Stimulated activated CD4-positive, alpha-beta T cell treated with anti-CD3 and anti-CD28 coated beads, TNF-alpha, amount 100 ng/mL, for 4 hours (primary cell): ENCODE data around the gene HOXA7.

Experiments used
- DNase-seq, 3 experiments: peaks; one replicate each; pipeline ENCODE4 v3.0.0-alpha.2; 2020; ENCODE audit warnings: low read depth in 3 of 3

HOXA7 gene

DNA sequence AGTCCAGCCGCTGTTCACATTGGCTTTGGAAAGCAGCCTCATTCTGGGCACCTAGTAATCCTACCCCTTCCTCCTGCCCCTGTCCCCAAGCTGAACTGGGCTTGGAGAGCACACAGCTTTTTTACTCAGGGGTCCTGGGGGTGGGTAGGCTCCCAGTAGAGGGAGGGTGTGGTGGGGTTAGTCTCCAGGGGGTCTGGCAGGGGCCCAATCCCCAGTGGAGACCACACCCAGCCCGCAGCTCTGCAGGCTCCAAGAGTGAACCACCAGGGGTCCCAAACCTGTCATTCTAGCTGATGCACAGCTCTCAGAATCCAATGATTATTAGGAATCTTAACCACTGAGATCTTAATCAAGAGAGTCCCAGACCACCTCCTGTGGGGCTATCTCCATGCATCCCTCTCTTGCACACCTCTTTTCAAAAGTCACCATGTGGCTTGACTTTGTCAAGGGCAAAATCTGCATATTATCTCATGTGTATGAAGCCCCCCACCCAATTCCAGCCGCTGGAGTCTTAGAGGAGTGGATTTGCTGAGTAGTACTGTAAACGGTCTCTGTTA is 25.9 kb upstream of the HOXA7 start:
- DNase-seq = no peak

DNA sequence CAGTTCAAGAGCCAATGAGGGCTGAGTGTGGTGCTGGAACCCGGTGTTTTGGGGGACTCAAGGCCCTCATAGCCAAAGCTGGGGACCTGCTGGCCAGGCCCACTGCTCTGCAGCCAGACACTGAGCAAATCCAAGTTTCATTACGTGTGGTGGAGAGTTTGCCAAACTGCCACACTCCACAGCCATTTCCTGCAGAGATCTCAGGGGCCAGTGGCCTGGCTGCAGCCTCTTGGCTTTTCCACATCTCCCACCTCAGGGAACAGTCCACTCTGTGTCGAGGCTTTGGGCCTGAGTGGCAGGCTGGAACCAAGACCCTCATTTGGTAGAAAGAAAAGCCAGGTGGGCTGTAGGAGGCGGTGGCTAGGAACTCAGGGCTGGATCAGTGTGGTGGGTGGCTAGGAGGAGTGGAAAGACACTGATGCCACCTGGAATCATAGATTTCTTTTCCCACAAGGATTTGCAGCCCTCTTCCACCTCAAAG is 25.4 kb upstream of the HOXA7 start:
- no peak for DNase-seq

DNA sequence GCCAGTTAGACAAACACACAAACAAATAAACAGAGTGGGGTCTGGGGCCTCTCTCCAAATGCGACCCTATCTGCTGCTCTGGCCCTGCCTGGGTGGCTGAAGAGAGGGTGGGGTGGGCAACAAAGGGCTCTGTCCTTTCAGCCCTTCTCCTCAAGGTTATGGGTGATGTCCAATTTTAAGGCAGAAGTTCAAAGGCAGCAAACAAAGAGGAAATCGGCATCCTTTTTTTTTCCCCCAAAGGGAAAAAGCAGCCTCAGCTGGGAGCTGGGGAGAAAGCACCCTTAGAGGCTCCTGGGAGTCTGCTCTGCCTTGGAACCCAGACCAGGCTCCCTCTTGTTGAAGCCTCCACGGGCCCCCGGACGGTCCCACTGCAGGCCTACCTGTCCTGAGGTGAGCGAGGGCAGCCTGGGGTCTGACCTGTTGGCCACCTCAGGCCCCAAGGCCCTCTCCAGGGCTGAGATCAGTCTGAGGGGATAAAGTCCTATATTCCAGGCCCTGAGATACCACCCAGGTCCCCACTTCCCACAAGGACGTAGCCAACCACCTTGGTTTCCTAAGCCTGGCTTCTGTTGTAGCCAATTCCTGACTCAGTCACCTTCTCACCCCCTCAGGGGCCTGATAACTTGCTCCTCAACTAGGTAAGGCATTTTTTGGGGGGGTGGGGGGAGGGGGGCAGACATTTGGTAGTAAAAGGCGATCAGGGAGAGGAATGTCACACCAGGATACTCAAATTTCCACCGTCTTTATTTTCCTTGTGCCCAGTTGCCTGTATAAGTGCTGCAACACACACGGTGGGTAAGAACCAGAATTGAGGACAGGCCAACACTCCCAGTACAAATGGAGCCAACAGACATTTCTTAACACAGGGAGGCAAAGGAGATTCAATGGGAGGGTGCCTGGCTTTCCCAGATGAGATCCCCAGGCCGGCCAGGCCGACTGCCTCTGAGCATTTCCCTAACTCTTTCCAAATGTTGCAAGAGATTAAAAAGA is 24.3 kb upstream of the HOXA7 start:
- DNase-seq = no peak

DNA sequence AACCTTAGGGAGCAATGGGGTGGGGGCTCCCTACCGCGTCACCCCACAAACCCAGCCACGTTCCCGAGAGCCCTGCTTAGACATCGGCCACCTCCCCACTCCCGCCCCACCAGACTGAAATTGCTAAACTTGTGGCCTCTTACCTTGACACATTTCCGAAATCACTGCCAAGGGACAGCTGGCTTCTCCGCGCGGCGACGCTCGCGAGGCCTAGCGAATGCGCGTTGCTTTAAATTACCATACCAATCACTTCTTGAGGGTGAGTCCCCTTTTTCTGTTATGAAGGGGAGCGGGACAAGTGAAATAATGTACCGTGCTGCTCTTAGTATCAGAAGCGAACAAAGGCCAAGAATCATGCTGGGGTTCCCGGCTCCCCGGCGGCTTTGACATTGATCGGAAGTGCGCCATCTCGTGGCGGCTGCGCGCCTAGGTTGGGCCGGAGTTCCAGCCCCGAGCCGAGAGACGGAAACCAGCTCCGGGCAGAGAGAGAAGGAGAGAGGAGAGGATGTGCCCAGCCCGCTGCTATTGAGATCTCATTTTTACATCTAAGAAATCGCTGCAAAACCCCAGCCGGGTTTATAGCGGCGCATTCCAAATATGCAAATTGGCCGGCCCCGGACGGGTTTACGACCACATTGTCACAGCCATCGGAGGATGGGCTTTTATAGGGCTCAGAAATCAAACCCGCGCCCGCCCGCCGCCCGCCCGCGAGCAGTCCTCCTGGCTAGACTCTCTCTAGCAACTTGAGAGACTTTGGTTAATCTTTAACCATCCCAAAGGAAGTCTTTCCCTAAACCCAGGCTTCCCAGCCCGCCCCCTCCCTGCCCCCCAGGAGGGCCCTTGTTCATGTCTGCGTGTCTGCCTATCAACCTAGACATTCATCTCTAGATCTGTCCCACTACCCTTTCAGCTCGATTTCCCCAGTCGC is 23.3 kb upstream of the HOXA7 start:
- DNase-seq = no peak

DNA sequence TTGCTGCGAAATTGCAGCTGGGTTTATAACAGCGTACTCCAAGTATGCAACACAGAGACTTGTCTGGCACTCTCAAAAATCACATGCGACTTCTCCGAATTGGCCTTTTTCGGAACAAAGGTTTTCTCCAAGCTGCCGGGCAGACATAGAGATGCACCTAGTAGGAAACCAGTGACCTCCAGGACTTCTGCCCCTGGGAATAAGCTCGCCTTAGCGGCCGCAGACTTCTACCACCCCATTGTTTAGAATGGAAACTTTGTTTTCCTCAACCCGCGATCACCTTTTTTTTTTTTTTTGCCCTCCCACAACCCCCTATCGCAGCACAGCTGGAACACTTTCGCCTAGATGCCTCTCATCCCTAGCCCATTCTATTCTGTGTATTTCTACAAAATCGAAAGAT is 22.6 kb upstream of the HOXA7 start:
- DNase-seq = no peak

DNA sequence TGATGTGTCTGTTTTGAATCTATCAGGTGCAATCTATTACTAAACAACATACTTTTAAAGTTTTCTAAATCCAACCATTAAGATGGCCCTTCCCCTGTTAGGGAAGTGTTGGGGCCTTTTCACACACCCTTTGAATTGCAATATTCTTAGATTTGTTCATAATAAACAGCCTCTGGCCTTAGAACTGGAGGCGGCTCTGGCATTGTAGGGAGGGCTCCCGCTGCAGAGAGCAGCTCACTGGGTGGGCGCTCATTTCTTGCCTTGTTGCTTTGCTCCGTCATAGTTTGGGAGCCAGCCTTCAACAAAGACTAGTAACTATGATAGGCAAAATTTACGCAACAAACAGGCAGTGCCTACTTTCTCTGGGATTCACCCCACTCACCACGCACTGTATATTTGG is 21.9 kb upstream of the HOXA7 start:
- no peak for DNase-seq

DNA sequence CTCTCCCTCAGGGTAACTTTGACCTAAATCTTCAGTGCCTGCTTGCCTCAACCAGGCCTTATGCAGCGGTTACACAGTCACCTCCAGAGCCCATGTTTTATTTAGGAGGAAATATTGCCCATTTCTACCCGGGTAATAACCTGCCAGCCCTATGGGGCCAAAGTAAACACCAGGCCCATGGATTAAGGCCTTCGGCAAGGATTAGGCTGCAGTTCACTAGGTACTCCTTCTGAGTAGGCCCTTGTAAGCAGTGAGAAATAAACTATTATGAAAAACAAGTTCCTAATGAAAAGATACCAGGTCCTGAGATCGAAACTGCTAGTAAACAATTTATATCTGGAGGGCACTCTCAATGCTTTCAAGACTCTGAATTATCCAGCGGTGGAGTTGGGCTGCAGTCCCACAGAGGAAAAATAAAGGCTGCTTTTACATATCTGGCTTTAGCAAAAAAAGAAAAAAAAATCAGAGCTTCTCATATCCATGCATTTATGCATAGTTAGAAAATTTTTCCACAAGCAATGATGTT is 21.4 kb upstream of the HOXA7 start:
- DNase-seq = no peak

DNA sequence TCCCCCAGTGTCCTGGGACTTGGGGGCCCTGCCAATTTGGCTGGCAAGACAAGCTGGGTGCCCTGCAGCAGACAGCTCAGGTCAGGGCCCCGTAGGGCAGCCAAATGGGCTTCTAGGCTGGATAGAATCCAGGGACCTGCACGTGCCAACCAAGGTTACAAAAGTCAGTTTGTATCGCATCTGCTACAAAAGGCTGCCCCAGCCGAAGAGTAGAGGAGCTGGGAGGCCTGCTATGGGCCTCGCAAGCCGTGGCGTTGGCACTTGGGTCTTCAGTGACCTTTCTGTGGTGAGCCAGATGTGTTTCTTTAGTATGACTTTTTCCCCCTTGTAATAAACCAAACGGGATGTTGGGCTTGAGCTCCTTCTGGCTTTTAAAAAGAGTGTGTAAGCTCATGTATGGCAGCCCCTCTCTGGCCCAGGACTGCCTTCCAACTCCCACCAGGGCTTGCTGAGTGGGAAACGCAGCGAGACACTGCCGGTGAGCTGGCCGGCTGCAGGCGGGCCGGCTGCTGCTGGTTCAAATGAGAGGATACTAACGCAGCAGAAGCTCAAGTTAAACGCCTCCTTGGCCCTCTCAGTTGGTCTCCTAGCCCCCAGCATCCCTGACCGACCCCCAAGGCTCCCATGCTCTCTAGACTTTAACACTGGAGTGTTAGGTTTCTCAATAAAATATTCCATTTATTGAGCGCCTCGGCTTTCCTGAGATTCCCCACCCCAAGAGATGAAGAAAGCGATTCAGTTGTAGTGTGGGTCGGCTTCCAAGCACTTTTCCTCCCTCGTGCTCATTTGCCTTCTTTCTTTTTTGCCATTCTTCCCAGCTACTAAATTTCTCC is 20.7 kb upstream of the HOXA7 start:
- DNase-seq = no peak

DNA sequence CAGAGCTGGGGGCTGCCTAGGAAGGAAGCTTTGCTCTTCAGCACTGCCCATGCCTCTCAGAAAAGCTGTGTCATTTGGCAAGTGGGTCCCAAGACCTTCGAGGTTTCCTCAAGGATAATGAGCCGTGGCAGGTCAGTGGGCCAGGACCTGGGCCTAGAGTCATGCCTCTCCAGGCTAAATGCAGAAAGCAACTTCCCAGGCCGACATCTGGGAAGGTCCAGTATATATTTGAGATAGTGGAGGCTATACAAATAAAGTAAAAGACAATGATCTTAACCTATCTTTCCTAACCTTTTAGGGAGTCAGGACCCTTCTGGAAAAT is 20.0 kb upstream of the HOXA7 start:
- no peak for DNase-seq

DNA sequence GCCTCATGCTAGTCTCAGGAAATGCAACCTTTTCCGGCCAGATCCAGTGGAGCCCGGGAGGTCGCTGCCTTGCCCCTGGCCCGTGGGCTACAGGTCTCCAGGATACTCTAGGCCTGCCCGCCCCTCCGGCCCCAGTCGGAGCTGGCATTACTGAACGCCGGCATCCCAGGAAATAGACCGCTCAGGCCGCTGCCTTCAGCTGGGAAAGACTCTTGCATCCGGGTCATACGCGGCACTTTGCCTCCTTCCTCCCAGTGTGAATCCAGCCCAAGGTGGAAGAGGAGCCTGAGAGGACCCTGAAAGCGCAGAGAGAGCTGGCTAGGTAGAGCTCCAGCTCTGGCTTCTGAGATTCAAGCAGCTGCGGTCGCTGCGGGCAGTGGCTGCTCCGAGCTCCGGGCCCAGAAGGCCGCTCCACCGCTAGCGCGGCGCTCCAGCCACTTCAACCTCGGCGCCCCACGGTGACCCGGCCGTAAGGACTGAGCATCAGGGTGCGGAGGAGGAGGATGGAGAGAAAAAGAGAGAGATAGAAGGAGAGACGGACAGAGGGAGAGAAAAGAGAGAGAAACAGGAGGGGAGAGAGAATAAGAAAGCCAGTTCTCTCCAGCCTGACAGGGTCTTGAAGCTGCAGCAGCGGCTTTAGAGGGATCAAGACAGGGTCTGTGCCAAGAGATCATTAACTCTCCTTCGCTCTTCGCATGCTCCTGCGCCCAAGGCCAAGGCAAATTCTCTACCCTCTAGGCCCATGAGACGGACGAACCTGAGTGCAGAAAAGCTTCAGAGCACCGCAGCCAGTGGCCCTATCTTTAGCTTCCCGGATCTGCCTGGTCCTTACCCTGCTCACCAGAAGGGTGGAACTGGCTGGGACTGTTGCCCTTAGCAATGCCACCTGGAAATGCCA is 19.4 kb upstream of the HOXA7 start:
- DNase-seq = no peak

DNA sequence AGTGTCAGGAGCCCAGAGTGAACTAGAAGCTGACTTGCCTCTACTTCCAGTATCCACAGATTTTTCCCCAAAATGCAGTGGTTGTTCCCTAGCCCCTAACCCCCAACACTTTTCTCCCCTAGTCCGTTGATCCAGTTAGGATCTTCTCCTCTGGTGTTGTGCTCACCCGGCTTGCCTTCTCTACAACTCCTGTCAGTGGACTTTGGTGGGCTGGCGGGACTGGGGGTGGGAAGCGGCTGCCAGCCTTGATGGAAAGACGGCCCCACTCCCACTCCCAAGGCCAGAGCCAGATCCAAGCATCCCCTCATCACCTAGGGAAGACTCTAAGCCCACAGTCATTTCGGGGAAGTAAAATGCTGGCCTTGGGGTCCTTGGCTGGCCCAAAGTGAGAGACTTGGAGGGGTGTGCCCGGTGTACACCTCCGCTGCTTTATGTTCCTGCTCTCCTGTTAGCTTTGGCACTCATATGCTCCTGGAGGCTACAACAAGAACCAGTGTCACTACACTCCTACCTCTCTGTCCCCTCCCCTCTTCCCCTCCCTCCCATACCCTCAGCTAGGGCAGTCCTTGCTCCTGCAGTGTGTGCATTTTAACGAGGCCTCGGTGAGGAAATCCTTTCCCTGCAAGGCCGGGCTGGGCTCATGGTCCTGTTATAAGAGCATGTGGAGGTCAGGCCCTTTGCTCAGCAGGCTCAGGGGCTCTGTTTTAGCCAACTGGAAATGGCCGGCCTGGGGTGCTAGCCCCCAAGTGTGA is 18.6 kb upstream of the HOXA7 start:
- DNase-seq = no peak

DNA sequence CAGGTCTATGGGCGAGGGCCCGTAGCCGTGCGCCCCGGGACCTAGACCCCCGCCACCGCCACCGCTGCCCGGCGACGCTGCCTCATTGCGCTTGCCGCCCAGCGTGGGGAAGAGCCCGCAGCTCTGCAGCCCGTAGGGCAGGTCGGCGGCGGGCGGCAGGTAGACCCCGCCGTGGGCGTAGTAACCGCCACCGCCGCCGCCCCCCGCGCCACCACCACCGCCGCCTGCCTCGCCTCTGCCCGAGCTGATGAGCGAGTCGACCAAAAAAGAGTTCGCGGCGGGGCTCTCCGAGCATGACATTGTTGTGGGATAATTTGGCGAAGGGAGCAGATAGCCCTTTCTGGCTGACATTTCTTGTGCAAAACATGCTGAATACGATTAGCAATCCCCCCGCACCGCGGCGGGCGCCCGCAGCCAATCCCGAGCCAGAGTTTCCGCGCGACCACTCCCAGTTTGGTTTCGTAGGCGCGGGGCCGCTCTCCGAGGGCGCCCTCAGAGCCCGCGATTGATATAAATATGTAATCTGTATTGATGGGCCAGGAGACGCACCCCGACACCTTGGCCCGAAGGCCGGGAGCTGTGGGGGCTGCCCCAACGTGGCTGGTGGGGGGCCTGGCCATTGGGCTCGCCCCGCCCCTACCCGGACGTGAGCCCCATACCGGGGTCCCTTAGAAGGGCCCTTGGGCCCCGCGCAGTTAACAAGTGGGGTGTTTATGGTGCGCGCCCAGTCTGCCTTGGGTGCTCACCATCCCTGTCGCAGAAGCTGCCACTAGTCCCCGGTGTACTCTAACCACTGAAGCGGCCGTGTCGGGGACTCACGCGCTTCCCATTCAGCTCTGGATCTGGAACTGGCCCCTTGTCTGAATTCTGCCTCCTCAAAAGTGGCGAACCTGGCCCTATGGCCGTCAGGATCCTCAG is 17.7 kb upstream of the HOXA7 start, which contains the start of gene HOXA10:
TSS of gene HOXA10 (minus strand) at position 365 of the 918 bp plus-strand sequence. CDS start at position 351, 14 bp downstream.
- no peak for DNase-seq

DNA sequence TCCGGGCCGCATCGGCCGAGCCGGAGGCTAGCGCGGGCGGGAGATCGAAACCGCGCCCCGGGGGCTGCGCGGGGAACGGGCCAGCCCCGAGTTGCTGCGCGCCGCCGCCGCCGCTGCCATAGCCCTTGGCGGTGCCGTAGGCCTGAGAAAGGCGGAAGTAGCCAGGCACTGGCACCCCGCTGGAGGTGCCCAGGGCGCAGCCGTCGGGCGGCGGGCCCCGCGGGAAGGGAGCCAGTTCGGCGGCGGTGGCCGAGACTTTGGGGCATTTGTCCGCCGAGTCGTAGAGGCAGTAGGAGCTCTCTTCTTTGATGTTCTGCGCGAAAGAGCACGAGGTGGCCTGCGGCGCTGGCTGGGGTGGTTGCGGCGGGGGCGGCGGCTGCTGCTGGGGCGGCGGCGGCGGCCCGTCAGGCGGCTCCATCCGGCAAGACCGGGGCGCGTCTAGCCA is 17.1 kb upstream of the HOXA7 start:
- DNase-seq = no peak

DNA sequence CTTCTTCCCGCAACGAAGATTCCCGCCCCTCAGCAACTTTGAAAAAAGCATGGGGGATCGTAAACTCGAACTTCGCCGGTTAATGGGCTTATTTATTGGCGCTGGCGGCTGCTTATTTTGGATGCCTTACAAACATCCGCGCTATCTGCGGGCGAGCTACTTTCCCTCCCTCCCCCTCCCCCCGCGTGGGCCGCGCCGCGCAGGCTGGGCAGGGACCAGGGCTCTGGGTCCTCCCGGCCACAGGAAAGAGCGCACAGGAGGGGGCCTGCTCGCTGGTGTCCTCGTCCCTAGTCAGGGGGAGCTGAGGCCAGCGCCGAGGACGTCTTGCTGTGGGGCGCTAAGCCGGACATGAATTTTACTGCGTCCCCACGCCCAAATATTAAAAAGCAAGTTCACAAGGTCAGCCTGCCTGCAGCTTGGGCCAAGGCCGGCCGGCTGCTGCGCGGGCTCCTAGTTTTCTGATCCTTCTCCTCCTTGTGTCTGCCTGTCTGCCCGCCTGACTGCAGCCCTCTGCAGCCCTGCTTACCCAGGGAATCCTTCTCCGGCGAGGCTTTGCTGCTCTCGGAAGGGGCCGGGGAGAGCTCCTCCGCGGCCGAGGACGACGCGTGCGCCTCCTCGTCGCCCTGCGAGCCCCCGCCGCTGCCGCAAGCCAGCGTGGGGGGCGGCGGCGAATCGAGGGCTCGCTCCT is 16.5 kb upstream of the HOXA7 start:
- no peak for DNase-seq

DNA sequence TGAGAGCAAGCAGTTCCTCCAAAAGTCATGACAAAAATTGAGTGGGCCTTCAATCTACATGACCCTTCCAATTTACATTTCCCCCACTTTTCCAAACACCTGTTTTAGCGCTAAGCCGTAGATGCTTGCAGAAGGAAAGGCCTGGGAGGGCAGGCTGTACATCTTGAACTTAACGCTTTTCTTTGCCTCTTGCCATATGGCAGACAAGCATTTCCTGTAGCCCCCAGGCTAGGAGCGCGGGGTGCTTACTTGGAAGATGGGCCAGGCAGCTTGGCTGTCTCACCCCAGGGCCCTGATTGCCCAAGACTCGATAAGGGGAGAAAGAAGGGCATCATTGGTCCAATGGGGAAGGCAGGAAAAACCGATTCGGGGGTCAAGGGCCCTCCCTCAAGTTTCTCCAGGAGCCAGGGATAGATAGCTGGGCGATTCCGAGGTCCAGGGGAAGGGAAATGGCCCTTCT is 15.9 kb upstream of the HOXA7 start:
- no peak for DNase-seq

DNA sequence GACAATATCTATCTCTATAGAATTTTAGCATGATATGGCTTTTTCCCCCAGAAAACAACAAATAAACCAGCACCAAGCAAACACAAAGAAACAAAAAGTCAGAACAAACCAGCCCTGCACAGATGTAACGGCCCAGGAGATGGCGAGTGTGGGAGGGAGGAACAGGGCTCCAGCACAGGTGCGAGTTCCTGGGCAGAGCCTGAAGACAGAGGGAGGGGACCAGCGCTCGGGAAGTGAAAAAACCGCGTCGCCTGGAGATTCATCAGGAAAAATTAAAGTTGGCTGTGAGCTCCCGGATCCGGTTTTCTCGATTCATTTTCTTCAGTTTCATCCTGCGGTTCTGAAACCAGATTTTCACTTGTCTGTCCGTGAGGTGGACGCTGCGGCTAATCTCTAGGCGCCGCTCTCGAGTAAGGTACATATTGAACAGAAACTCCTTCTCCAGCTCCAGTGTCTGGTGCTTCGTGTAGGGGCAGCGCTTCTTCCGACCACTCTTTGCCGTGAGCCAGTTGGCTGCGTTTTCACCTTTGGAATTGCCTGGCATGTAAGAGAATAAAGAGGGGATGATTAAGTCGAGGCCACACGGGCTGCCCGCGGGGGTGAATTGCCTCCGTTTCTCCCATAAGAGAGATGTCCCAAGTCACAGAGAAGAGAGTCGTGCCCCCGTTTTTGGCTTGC is 15.3 kb upstream of the HOXA7 start:
- no peak for DNase-seq

DNA sequence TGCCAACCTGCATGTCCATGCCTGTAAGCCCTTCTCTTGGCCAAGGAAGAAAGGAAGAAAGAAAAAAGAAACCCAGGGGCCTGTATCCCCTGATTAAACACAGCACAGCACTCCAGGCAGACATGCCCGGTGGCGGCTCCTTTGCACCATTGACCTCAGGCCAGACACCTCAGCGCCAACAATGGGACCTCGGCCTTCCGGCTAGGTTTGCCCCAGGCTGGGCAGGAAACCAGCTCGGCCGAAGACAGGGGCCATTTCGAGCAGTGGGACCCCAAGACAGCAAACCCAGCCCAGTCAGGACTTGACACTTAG is 14.8 kb upstream of the HOXA7 start:
- no peak for DNase-seq
